HepG2 (cell line): ENCODE results near the gene AFDN. TPM values are rescaled to one million over a fixed set of nuclear protein-coding genes. Genes with fewer than 3 reads are reported as not detected.

Experiments used
- AGO2 ChIP-seq: fragments of 200-400 bp; formaldehyde crosslinking; optimal IDR thresholded peaks from 2 replicates; pipeline ENCODE3; 2017; ENCODE audit warnings: mild to moderate bottlenecking, low read depth, low read length, moderate library complexity
- CREB3 ChIP-seq: sonication (generic); formaldehyde crosslinking; IDR thresholded peaks from 2 replicates; pipeline ENCODE4 v1.5.0; 2020; ENCODE audit warnings: missing genetic modification reagents
- DMTF1 ChIP-seq: sonication (generic); formaldehyde crosslinking; IDR thresholded peaks from 2 replicates; pipeline ENCODE4 v1.4.0; 2020; ENCODE audit warnings: mild to moderate bottlenecking, missing genetic modification reagents
- EP300 ChIP-seq, 3 experiments: sonication (generic) in 1 of 3; formaldehyde crosslinking in 1 of 3; IDR thresholded peaks; 2 replicates each; pipeline versions ENCODE4 v1.5.1 to v1.6.1; 2011 to 2020; ENCODE audit warnings: low read depth in 2 of 3, low read length in 2 of 3, borderline replicate concordance in 1 of 3, improper control_type of control experiment in 1 of 3, mild to moderate bottlenecking in 1 of 3, missing genetic modification reagents in 1 of 3, moderate library complexity in 1 of 3
- FOSL1 ChIP-seq: sonication (generic); formaldehyde crosslinking; IDR thresholded peaks from 2 replicates; pipeline ENCODE4 v1.9.0; 2021; ENCODE audit warnings: missing genetic modification reagents, borderline replicate concordance
- GPN1 ChIP-seq: sonication (generic); formaldehyde crosslinking; IDR thresholded peaks from 2 replicates; pipeline ENCODE4 v1.5.1; 2020; ENCODE audit warnings: missing genetic modification reagents, borderline replicate concordance
- GTF2F1 ChIP-seq: fragments of 150-350 bp; IDR thresholded peaks from 2 replicates; pipeline ENCODE4 v1.6.1; 2014; ENCODE audit warnings: low read length
- NCOA1 ChIP-seq: sonication (generic); formaldehyde crosslinking; IDR thresholded peaks from 2 replicates; pipeline ENCODE4 v1.9.0; 2021; ENCODE audit warnings: missing genetic modification reagents
- NR2F1 ChIP-seq, 2 experiments: fragments of 450-650 bp in 1 of 2; formaldehyde crosslinking in 1 of 2; IDR thresholded peaks; 2 replicates each; pipeline versions ENCODE4 v1.5.0 to v1.6.1; 2016 to 2020; ENCODE audit warnings: mild to moderate bottlenecking in 1 of 2, missing compliant biosample characterization in 1 of 2, missing genetic modification reagents in 1 of 2, moderate library complexity in 1 of 2
- SSRP1 ChIP-seq: IDR thresholded peaks from 2 replicates; pipeline ENCODE4 v1.6.1; 2016; ENCODE audit warnings: control low read depth
- TAF15 ChIP-seq: fragments of 200-400 bp; formaldehyde crosslinking; IDR thresholded peaks from one replicate; pipeline ENCODE4 v1.6.1; 2018; ENCODE audit warnings: mild to moderate bottlenecking, low read depth, low read length; ENCODE audit not compliant: poor library complexity, severe bottlenecking
- TGIF2 ChIP-seq: IDR thresholded peaks from 2 replicates; pipeline ENCODE4 v1.6.1; 2016; ENCODE audit warnings: control low read depth, missing compliant biosample characterization
- U2AF2 ChIP-seq: fragments of 200-400 bp; formaldehyde crosslinking; IDR thresholded peaks from 2 replicates; pipeline ENCODE4 v1.6.1; 2017; ENCODE audit warnings: low read depth, mild to moderate bottlenecking, low read length
- ZFP90 ChIP-seq: sonication (generic); formaldehyde crosslinking; IDR thresholded peaks from 2 replicates; pipeline ENCODE4 v1.8.0; 2022; ENCODE audit warnings: missing genetic modification reagents, mild to moderate bottlenecking, inconsistent platforms, borderline replicate concordance
- ZGPAT ChIP-seq: IDR thresholded peaks from 2 replicates; pipeline ENCODE4 v1.6.1; 2016; ENCODE audit warnings: mild to moderate bottlenecking
- ZNF737 ChIP-seq: sonication (generic); formaldehyde crosslinking; IDR thresholded peaks from 2 replicates; pipeline ENCODE4 v1.5.0; 2020; ENCODE audit warnings: missing genetic modification reagents, mild to moderate bottlenecking, borderline replicate concordance
- polyA plus RNA-seq, 8 experiments: library from polyadenylated mRNA; depleted of rRNA in 3 of 8; stranded (reverse) in 7 of 8; unstranded in 1 of 8; fragments of >200 nt; fragmentation: Illumina TruSeq in 4 of 8; extraction: Trizol in 4 of 8; gene quantifications; 2 replicates each; pipeline versions ENCODE4 v1.2.1 to v1.2.3, GENCODE V29; 2011 to 2016; ENCODE audit warnings: low read depth in 4 of 8, missing spikeins in 1 of 8, mixed read lengths in 1 of 8; ENCODE audit not compliant: insufficient read depth in 1 of 8
- total RNA-seq, 5 experiments: library from RNA; depleted of rRNA; stranded (reverse); fragments of >200 nt; fragmentation: Illumina TruSeq; extraction: Trizol; gene quantifications; 2 replicates each; pipeline ENCODE4 v1.2.3, GENCODE V29; 2016; ENCODE audit warnings: low read depth in 1 of 5
- TF ChIP-seq, protein P1 (sequence below): sonication (generic); formaldehyde crosslinking; IDR thresholded peaks from 2 replicates; pipeline ENCODE4 v1.5.1; 2020; ENCODE audit warnings: missing genetic modification reagents, mild to moderate bottlenecking, borderline replicate concordance

Gene AFDN
- total and polyA plus RNA-seq, 2 of the 13 experiments (the other 11 are each of a cell fraction or from before 2014, with no cell fraction given) = 136 to 151 TPM

GRCh38 chr6:167932468-167933276 is 106.0 kb downstream of the AFDN start (continued):
- TF ChIP-seq, protein P1, sequence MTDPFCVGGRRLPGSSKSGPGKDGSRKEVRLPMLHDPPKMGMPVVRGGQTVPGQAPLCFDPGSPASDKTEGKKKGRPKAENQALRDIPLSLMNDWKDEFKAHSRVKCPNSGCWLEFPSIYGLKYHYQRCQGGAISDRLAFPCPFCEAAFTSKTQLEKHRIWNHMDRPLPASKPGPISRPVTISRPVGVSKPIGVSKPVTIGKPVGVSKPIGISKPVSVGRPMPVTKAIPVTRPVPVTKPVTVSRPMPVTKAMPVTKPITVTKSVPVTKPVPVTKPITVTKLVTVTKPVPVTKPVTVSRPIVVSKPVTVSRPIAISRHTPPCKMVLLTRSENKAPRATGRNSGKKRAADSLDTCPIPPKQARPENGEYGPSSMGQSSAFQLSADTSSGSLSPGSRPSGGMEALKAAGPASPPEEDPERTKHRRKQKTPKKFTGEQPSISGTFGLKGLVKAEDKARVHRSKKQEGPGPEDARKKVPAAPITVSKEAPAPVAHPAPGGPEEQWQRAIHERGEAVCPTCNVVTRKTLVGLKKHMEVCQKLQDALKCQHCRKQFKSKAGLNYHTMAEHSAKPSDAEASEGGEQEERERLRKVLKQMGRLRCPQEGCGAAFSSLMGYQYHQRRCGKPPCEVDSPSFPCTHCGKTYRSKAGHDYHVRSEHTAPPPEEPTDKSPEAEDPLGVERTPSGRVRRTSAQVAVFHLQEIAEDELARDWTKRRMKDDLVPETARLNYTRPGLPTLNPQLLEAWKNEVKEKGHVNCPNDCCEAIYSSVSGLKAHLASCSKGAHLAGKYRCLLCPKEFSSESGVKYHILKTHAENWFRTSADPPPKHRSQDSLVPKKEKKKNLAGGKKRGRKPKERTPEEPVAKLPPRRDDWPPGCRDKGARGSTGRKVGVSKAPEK (CRISPR knock-in tag) = no peak
- TF ChIP-seq NCOA1 (CRISPR knock-in tag) (no peak), TGIF2 (CRISPR knock-in tag) (peak; percentile 6; the same call in 1 of the 2 replicates), CREB3 (no peak), GPN1 (CRISPR knock-in tag) (no peak), DMTF1 (CRISPR knock-in tag) (no peak), SSRP1 (CRISPR knock-in tag) (no peak), AGO2 (no peak), FOSL1 (CRISPR knock-in tag) (no peak), U2AF2 (no peak), EP300 (IDR thresholded peaks at IDR 0.05; ENCODE audit: low read depth in 2 of 2, low read length in 2 of 2) (peak in 1 of 2 experiments; percentile 31; a peak in 2 of 4 replicates), EP300 (CRISPR knock-in tag; IDR thresholded peaks at IDR 0.05; ENCODE audit: borderline replicate concordance) (no peak), ZNF737 (CRISPR knock-in tag) (no peak), GTF2F1 (no peak), ZFP90 (CRISPR knock-in tag) (no peak), TAF15 (no peak), ZGPAT (peak; percentile 57; the same call in 1 of the 2 replicates), NR2F1 (CRISPR knock-in tag; IDR thresholded peaks at IDR 0.05) (peak in 1 of 2 experiments; percentile 48; a peak in 1 of 4 replicates)
